ENCODE data around the gene RSPO4.

RSPO4 gene

DNA sequence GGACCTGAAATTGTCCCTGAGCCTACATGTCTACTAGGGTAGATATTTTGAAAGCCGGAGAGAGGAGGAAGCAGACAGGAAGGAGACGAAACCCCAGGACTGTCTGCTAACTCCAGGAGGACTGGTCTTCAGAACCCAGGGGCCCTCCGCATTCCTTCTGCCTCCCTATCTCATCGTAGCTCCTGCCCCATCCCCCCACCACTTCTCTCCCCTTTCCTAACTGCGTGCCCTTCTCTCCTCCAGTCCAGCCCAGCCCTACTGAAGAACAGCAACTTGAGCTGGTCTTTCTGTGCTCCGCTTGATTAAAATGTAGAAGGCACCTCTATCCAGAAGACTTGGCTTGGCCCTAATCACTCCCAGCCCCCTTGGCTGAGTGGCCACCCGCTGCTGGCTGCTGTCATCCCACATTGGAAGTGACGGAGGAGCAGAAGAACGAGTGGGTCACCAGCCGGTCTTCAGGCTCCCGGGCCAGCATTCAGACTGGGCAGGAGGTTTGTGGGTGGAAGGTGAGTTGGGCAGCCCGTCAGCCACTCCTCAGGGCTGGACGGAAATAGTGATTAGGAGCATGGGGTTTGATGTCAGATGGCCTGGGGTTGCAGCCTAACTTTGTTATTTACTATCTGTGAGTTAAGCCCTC, 57.2 kb downstream of the RSPO4 start:
- Histone ChIP-seq H3K9me2 (replicated peaks; ENCODE audit: insufficient read depth, low read length) (no peaks in the 10 kb centered on the region), H2AFZ (ENCODE audit: low read length) (no peak overlapping the region), H3K36me3 (replicated peaks; ENCODE audit: insufficient read depth, low read length) (no peaks in the 10 kb centered on the region), H3K27ac (ENCODE audit: low read length) (no peak overlapping the region), H3K4me1 (ENCODE audit: low read length) (no peaks in the 10 kb centered on the region), H3K9ac (ENCODE audit: low read length) (no peak overlapping the region), H3K4me2 (ENCODE audit: low read depth, low read length) (no peak overlapping the region), H3K9me3 (replicated peaks; ENCODE audit: insufficient read depth, low read length) (no peaks in the 10 kb centered on the region), H3K27me3 (replicated peaks; ENCODE audit: insufficient read depth, low read length) (peaks cover 42% of the 10 kb centered on the region), H3F3A (ENCODE audit: insufficient read depth, low read length) (no peaks in the 10 kb centered on the region), H4K20me1 (ENCODE audit: insufficient read depth, low read length) (no peaks in the 10 kb centered on the region), H3K4me3 (ENCODE audit: low read length) (no peak overlapping the region), H3K79me2 (ENCODE audit: low read length) (no peaks in the 10 kb centered on the region)
- DNase-seq: no peak
- TF ChIP-seq EZH2 (optimal IDR thresholded peaks at IDR 0.05; ENCODE audit: low read depth, low read length) (no peak), EZH2phosphoT487 (IDR thresholded peaks at IDR 0.05; ENCODE audit: low read length) (no peak)
- TF ChIP-seq, protein P1, sequence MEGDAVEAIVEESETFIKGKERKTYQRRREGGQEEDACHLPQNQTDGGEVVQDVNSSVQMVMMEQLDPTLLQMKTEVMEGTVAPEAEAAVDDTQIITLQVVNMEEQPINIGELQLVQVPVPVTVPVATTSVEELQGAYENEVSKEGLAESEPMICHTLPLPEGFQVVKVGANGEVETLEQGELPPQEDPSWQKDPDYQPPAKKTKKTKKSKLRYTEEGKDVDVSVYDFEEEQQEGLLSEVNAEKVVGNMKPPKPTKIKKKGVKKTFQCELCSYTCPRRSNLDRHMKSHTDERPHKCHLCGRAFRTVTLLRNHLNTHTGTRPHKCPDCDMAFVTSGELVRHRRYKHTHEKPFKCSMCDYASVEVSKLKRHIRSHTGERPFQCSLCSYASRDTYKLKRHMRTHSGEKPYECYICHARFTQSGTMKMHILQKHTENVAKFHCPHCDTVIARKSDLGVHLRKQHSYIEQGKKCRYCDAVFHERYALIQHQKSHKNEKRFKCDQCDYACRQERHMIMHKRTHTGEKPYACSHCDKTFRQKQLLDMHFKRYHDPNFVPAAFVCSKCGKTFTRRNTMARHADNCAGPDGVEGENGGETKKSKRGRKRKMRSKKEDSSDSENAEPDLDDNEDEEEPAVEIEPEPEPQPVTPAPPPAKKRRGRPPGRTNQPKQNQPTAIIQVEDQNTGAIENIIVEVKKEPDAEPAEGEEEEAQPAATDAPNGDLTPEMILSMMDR (IDR thresholded peaks at IDR 0.05; ENCODE audit: low read length): no peak

DNA sequence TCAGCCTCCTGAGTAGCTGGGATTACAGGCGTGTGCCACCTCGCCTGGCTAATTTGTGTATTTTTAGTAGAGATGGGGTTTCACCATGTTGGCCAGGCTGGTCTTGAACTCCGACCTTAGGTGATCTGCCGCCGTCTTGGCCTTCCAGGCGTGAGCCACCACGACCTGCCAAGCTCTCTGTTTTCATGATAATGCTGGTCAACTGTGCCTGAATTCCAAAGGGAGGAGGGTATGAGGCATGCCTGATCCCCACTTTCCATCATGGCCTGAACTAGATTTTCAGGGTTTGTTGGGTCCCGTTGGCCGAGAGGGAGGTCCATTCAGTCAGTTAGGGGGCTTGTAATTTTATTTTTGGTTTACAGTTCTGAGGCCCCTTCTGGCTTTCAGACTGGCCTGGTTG, 58.0 kb downstream of the RSPO4 start:
- no peak overlapping the region for H3K9ac ChIP-seq (ENCODE audit: low read length)
- no peak overlapping the region for H3K27ac ChIP-seq (ENCODE audit: low read length)
- no peaks in the 10 kb centered on the region for H3K9me3 ChIP-seq (replicated peaks; ENCODE audit: insufficient read depth, low read length)
- no peaks in the 10 kb centered on the region for H3K36me3 ChIP-seq (replicated peaks; ENCODE audit: insufficient read depth, low read length)
- DNase-seq: no peak
- H3K9me2 ChIP-seq (replicated peaks; ENCODE audit: insufficient read depth, low read length): no peaks in the 10 kb centered on the region
- H4K20me1 ChIP-seq (ENCODE audit: insufficient read depth, low read length): no peaks in the 10 kb centered on the region
- no peak overlapping the region for H2AFZ ChIP-seq (ENCODE audit: low read length)
- peaks cover 42% of the 10 kb centered on the region for H3K27me3 ChIP-seq (replicated peaks; ENCODE audit: insufficient read depth, low read length)
- H3F3A ChIP-seq (ENCODE audit: insufficient read depth, low read length): no peaks in the 10 kb centered on the region
- TF ChIP-seq EZH2 (optimal IDR thresholded peaks at IDR 0.05; ENCODE audit: low read depth, low read length) (no peak), EZH2phosphoT487 (IDR thresholded peaks at IDR 0.05; ENCODE audit: low read length) (no peak)
- TF ChIP-seq, protein P1 (IDR thresholded peaks at IDR 0.05; ENCODE audit: low read length): no peak
- no peaks in the 10 kb centered on the region for H3K79me2 ChIP-seq (ENCODE audit: low read length)
- no peak overlapping the region for H3K4me3 ChIP-seq (ENCODE audit: low read length)
- no peaks in the 10 kb centered on the region for H3K4me1 ChIP-seq (ENCODE audit: low read length)
- H3K4me2 ChIP-seq (ENCODE audit: low read depth, low read length): no peak overlapping the region

DNA sequence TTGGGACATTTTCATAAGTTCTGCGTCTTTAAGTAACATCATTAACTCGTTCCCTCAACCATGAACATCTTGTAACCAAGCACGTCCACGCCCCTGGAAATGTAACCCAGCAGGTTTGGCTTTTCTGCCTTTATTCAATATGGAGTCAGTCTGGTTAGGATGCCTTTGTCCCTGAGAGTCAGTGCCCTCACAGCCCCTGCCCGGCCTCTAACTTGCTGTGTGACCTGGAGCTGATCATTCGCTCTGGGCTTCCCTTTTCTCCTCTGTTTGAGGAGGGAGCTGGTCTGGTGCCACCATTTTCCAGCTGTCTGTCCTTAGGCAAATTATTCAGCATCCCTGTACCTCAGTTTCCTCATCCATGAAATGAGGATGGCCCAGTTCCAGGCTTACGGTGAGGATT, 59.5 kb downstream of the RSPO4 start:
- H3F3A ChIP-seq (ENCODE audit: insufficient read depth, low read length): no peaks in the 10 kb centered on the region
- no peaks in the 10 kb centered on the region for H3K36me3 ChIP-seq (replicated peaks; ENCODE audit: insufficient read depth, low read length)
- no peaks in the 10 kb centered on the region for H3K79me2 ChIP-seq (ENCODE audit: low read length)
- H3K9me3 ChIP-seq (replicated peaks; ENCODE audit: insufficient read depth, low read length): no peaks in the 10 kb centered on the region
- no peak overlapping the region for H2AFZ ChIP-seq (ENCODE audit: low read length)
- H3K4me3 ChIP-seq (ENCODE audit: low read length): no peak overlapping the region
- no peaks in the 10 kb centered on the region for H3K9me2 ChIP-seq (replicated peaks; ENCODE audit: insufficient read depth, low read length)
- H3K9ac ChIP-seq (ENCODE audit: low read length): no peak overlapping the region
- H3K4me2 ChIP-seq (ENCODE audit: low read depth, low read length): no peak overlapping the region
- TF ChIP-seq EZH2phosphoT487 (IDR thresholded peaks at IDR 0.05; ENCODE audit: low read length) (no peak), EZH2 (optimal IDR thresholded peaks at IDR 0.05; ENCODE audit: low read depth, low read length) (no peak)
- TF ChIP-seq, protein P1 (IDR thresholded peaks at IDR 0.05; ENCODE audit: low read length): no peak
- H3K27ac ChIP-seq (ENCODE audit: low read length): no peak overlapping the region
- H3K4me1 ChIP-seq (ENCODE audit: low read length): no peaks in the 10 kb centered on the region
- H4K20me1 ChIP-seq (ENCODE audit: insufficient read depth, low read length): no peaks in the 10 kb centered on the region
- DNase-seq: no peak
- H3K27me3 ChIP-seq (replicated peaks; ENCODE audit: insufficient read depth, low read length): peaks cover 37% of the 10 kb centered on the region

Measured in MM.1S (cell line).